Gastrocnemius medialis (tissue), 4 donors: Measurements from ENCODE around the gene THSD8.
A peak's percentile ranks its signal among the peaks of the same experiment; 100 is the strongest.

Experiments used
- CTCF ChIP-seq, 5 experiments: fragments of 450-650 bp in 3 of 5; fragments of 200-600 bp in 2 of 5; sonication (generic) in 2 of 5; IDR thresholded peaks in 4 of 5; conservative IDR thresholded peaks in 1 of 5; 1 replicate in 4 of 5; 2 replicates in 1 of 5; pipeline ENCODE4 v1.5.1; 2016 to 2019; ENCODE audit warnings: antibody characterized with exemption in 5 of 5, mild to moderate bottlenecking in 3 of 5, moderate library complexity in 3 of 5
- POLR2A ChIP-seq, 2 donors: fragments of 450-650 bp; IDR thresholded peaks; one replicate each; pipeline ENCODE4 v1.6.1; 2017; ENCODE audit warnings: antibody characterized with exemption in 2 of 2, mild to moderate bottlenecking in 2 of 2, moderate library complexity in 2 of 2

DNA sequence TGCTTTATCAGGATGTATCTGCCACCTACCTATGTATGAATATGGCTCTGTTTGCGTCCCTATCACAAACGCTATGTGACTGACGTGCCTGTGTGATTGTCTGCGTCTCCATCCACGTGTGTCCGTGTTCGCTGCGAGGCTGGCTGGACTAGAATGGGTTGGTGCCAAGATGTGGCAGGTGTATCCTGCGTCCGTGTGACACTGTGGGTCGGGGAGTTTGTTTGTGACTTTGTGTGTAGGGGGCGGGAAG is 19.8 kb upstream of the THSD8 start:
- TF ChIP-seq CTCF (IDR thresholded peaks at IDR 0.05 in 4 of 5, conservative IDR thresholded peaks at IDR 0.05 in 1 of 5), result no peak
- peak in 1 of 2 donors; percentile 47 for TF ChIP-seq POLR2A (IDR thresholded peaks at IDR 0.05)
